Natural killer cell (primary cell): ENCODE measurements around the gene CEACAM18. TPM values are rescaled to one million over a fixed set of nuclear protein-coding genes. Genes with fewer than 3 reads are reported as not detected.

Source experiments
- ATAC-seq, 3 donors: fragments of 150-1000 bp in 2 of 3; fragments of 200-7000 bp in 1 of 3; cut with Tn5 transposase; 1 replicate in 1 of 3; 2 replicates in 2 of 3; pipeline ENCODE4 v1.10.0; 2021; ENCODE audit warnings: mild to moderate bottlenecking in 2 of 3, moderate library complexity in 2 of 3
- DNase-seq, 2 donors: peaks; one replicate each; pipeline versions ENCODE4 v3.0.0 to v3.0.0-alpha.2; 2013 to 2021; ENCODE audit warnings: mixed read lengths in 1 of 2
- H3K27ac ChIP-seq: one replicate; pipeline ENCODE4 v1.5.1; 2013; ENCODE audit warnings: mild to moderate bottlenecking, low read length
- H3K27me3 ChIP-seq: one replicate; pipeline ENCODE4 v1.6.1; 2013; ENCODE audit warnings: low read length; ENCODE audit not compliant: control insufficient read depth, insufficient read depth
- H3K36me3 ChIP-seq: one replicate; pipeline ENCODE4 v1.6.1; 2013; ENCODE audit warnings: low read length; ENCODE audit not compliant: control insufficient read depth, insufficient read depth
- H3K4me1 ChIP-seq: one replicate; pipeline ENCODE4 v1.6.1; 2013; ENCODE audit warnings: low read length; ENCODE audit not compliant: control insufficient read depth, insufficient read depth
- H3K4me3 ChIP-seq: one replicate; pipeline ENCODE4 v1.5.1; 2013; ENCODE audit warnings: low read length
- H3K9me3 ChIP-seq: one replicate; pipeline ENCODE4 v1.6.1; 2013; ENCODE audit warnings: low read length; ENCODE audit not compliant: control insufficient read depth, insufficient read depth
- H3K27ac Mint-ChIP-seq, 2 donors: one replicate each; pipeline ENCODE4 v1.8.0; 2022; ENCODE audit warnings: mild to moderate bottlenecking in 2 of 2, mixed read lengths in 2 of 2, moderate library complexity in 1 of 2
- H3K27me3 Mint-ChIP-seq, 2 donors: one replicate each; pipeline ENCODE4 v1.8.0; 2022; ENCODE audit warnings: low read depth in 2 of 2, mixed read lengths in 2 of 2
- H3K36me3 Mint-ChIP-seq: one replicate; pipeline ENCODE4 v1.8.0; 2022; ENCODE audit warnings: mixed read lengths
- H3K4me1 Mint-ChIP-seq, 2 donors: one replicate each; pipeline ENCODE4 v1.8.0; 2022; ENCODE audit warnings: mixed read lengths in 2 of 2
- H3K4me3 Mint-ChIP-seq: one replicate; pipeline ENCODE4 v1.8.0; 2022; ENCODE audit warnings: mild to moderate bottlenecking, moderate library complexity, mixed read lengths
- H3K9me3 Mint-ChIP-seq, 2 donors: one replicate each; pipeline ENCODE4 v1.8.0; 2022; ENCODE audit warnings: mixed read lengths in 2 of 2
- CTCF ChIP-seq: fragments of 200-600 bp; IDR thresholded peaks from one replicate; pipeline ENCODE4 v1.8.0; 2022; ENCODE audit warnings: antibody characterized with exemption
- WGBS: methylation state at CpG from one replicate; pipeline ENCODE4 v1.1.7; 2013; ENCODE audit warnings: missing lambda C conversion rate; ENCODE audit not compliant: insufficient coverage; 5-methylcytosine and 5-hydroxymethylcytosine counted together
- intact Hi-C: fragments of 100-400 bp; cut with micrococcal nuclease; formaldehyde crosslinking; loops from one replicate; pipeline ENCODE4 v1.14.2; 2022
- total RNA-seq, 4 donors: library from RNA; stranded (reverse); fragments of 120-200 nt in 1 of 4; gene quantifications; one replicate each; pipeline versions ENCODE4 v1.2.3 to v1.2.4, GENCODE V29; 2013 to 2022

The CEACAM18 gene
- total RNA-seq, 3 donors from 2014 or later (not counting 1 experiment from before 2014, with no cell fraction given) = not detected

- 56% methylated on average over 3 of the region's 3 CpGs for WGBS
- H3K27me3 Mint-ChIP-seq = peaks cover 15 to 32% of the 10 kb centered on the region in 2 donors
- Histone ChIP-seq H3K4me3 (no peak overlapping the region), H3K27ac (no peak overlapping the region), H3K9me3 (no peaks in the 10 kb centered on the region), H3K36me3 (no peaks in the 10 kb centered on the region), H3K27me3 (peaks cover 12% of the 10 kb centered on the region), H3K4me1 (peaks cover 19% of the 10 kb centered on the region)
- no peaks in the 10 kb centered on the region for H3K36me3 Mint-ChIP-seq
- intact Hi-C loops = no loop called here
- no peaks in the 10 kb centered on the region for H3K9me3 Mint-ChIP-seq
- no peak overlapping the region for H3K4me3 Mint-ChIP-seq
- TF ChIP-seq CTCF = no peak
- peaks cover 0 to 18% of the 10 kb centered on the region in 2 donors for H3K4me1 Mint-ChIP-seq
- ATAC-seq (no peak), DNase-seq (no peak)
- no peak overlapping the region for H3K27ac Mint-ChIP-seq
These were observed 11.6 kb upstream of the CEACAM18 start for GRCh38 chr19:51466723-51467122.

- DNase-seq (no peak), ATAC-seq (no peak)
- Mint-ChIP-seq H3K4me1 (peaks cover 4 to 12% of the 10 kb centered on the region in 2 donors), H3K4me3 (no peak overlapping the region), H3K9me3 (no peaks in the 10 kb centered on the region), H3K36me3 (no peaks in the 10 kb centered on the region), H3K27me3 (peaks cover 17 to 40% of the 10 kb centered on the region in 2 donors), H3K27ac (no peak overlapping the region)
- Histone ChIP-seq H3K27me3 (peaks cover 4% of the 10 kb centered on the region), H3K27ac (no peak overlapping the region), H3K9me3 (no peaks in the 10 kb centered on the region), H3K4me1 (peaks cover 7% of the 10 kb centered on the region), H3K4me3 (no peak overlapping the region), H3K36me3 (no peaks in the 10 kb centered on the region)
- no peak for TF ChIP-seq CTCF
- WGBS = 56% methylated on average over 4 of the region's 4 CpGs
- intact Hi-C loops = no loop called here
These were observed 10.3 kb upstream of the CEACAM18 start for GRCh38 chr19:51467864-51468544.

- Histone ChIP-seq H3K36me3 (no peaks in the 10 kb centered on the region), H3K9me3 (no peaks in the 10 kb centered on the region), H3K4me3 (no peak overlapping the region), H3K4me1 (peaks cover 1% of the 10 kb centered on the region), H3K27me3 (peaks cover 4% of the 10 kb centered on the region), H3K27ac (no peak overlapping the region)
- H3K4me1 Mint-ChIP-seq = peaks cover 7% of the 10 kb centered on the region in 2 donors
- H3K9me3 Mint-ChIP-seq = no peaks in the 10 kb centered on the region
- H3K4me3 Mint-ChIP-seq = no peak overlapping the region
- 91% methylated on average over 2 of the region's 2 CpGs for WGBS
- intact Hi-C loops = no loop called here
- H3K27me3 Mint-ChIP-seq = peaks cover 14 to 46% of the 10 kb centered on the region in 2 donors
- TF ChIP-seq CTCF = no peak
- H3K27ac Mint-ChIP-seq = no peak overlapping the region
- ATAC-seq = no peak
- no peaks in the 10 kb centered on the region for H3K36me3 Mint-ChIP-seq
- DNase-seq = no peak
These were observed 9.8 kb upstream of the CEACAM18 start for GRCh38 chr19:51468545-51468920.

- no peak for ATAC-seq
- H3K27ac ChIP-seq = no peak overlapping the region
- no peaks in the 10 kb centered on the region for H3K9me3 Mint-ChIP-seq
- H3K36me3 Mint-ChIP-seq = no peaks in the 10 kb centered on the region
- H3K4me1 ChIP-seq = no peaks in the 10 kb centered on the region
- no peak for DNase-seq
- no peak overlapping the region for H3K27ac Mint-ChIP-seq
- intact Hi-C loops = no loop called here
- TF ChIP-seq CTCF = no peak
- peaks cover 4% of the 10 kb centered on the region for H3K27me3 ChIP-seq
- H3K4me1 Mint-ChIP-seq = peaks cover 3 to 7% of the 10 kb centered on the region in 2 donors
- 39% methylated on average over 3 of the region's 4 CpGs for WGBS
- H3K27me3 Mint-ChIP-seq = peaks cover 14 to 50% of the 10 kb centered on the region in 2 donors
- H3K4me3 Mint-ChIP-seq = no peak overlapping the region
- H3K36me3 ChIP-seq = no peaks in the 10 kb centered on the region
- H3K4me3 ChIP-seq = no peak overlapping the region
- H3K9me3 ChIP-seq = no peaks in the 10 kb centered on the region
These were observed 9.2 kb upstream of the CEACAM18 start for GRCh38 chr19:51469162-51469561.
